A673 (cell line): ENCODE data around the gene ADARB2. TPM values are rescaled to one million over a fixed set of nuclear protein-coding genes. Genes with fewer than 3 reads are reported as not detected.

Source experiments
- BruUV-seq: library from RNA; stranded (reverse); fragments of 400-500 nt; replicated peaks from 2 replicates; lab custom pipeline; 2021; lab: Mats Ljungman, UMichigan
- CTCF ChIA-PET: fragments of 300-600 bp; sonication (Branson Sonifier 250); formaldehyde crosslinking; loops from one replicate; lab custom pipeline; 2022; ENCODE audit warnings: antibody characterized with exemption; lab: Charles Lee
- POLR2A ChIA-PET: fragments of 300-600 bp; sonication (Branson Sonifier 250); formaldehyde crosslinking; loops from one replicate; lab custom pipeline; 2022; ENCODE audit warnings: antibody characterized with exemption; ENCODE audit not compliant: low non-redundant PET; lab: Charles Lee
- DNase-seq: peaks from one replicate; pipeline ENCODE4 v3.0.0-alpha.2; 2015; ENCODE audit warnings: low spot score
- H3K27ac ChIP-seq: fragments of 200-600 bp; sonication (generic); 2 replicates; pipeline ENCODE4 v1.5.1; 2016; ENCODE audit warnings: mixed run types, low read depth, mild to moderate bottlenecking, mixed read lengths, antibody characterized with exemption, low read length; ENCODE audit not compliant: poor library complexity, severe bottlenecking
- H3K27me3 ChIP-seq: fragments of 200-600 bp; sonication (generic); replicated peaks from 2 replicates; pipeline ENCODE4 v1.6.1; 2017; ENCODE audit warnings: mixed run types, low read depth, mild to moderate bottlenecking, mixed read lengths, antibody characterized with exemption, low read length; ENCODE audit not compliant: insufficient read depth, poor library complexity
- H3K36me3 ChIP-seq: fragments of 200-600 bp; sonication (generic); 2 replicates; pipeline ENCODE4 v1.6.1; 2016; ENCODE audit warnings: mixed run types, mild to moderate bottlenecking, mixed read lengths, antibody characterized with exemption, low read length; ENCODE audit not compliant: insufficient read depth, poor library complexity, severe bottlenecking
- H3K4me1 ChIP-seq: fragments of 200-600 bp; sonication (generic); 2 replicates; pipeline ENCODE4 v1.6.1; 2017; ENCODE audit warnings: mixed run types, mild to moderate bottlenecking, mixed read lengths, antibody characterized with exemption, low read length; ENCODE audit not compliant: insufficient read depth, poor library complexity, severe bottlenecking
- H3K4me3 ChIP-seq: fragments of 200-600 bp; sonication (generic); 2 replicates; pipeline ENCODE4 v1.5.1; 2016; ENCODE audit warnings: low read depth, mixed run types, mild to moderate bottlenecking, mixed read lengths, low read length; ENCODE audit not compliant: poor library complexity, severe bottlenecking
- H3K9me3 ChIP-seq: fragments of 200-600 bp; sonication (generic); 2 replicates; pipeline ENCODE4 v1.6.1; 2016; ENCODE audit warnings: mixed run types, low read depth, mild to moderate bottlenecking, mixed read lengths, antibody characterized with exemption, low read length; ENCODE audit not compliant: poor library complexity, severe bottlenecking
- CTCF ChIP-seq: fragments of 300-800, 200-600 bp; sonication (generic); conservative IDR thresholded peaks from 2 replicates; pipeline ENCODE4 v1.5.1; 2017; ENCODE audit warnings: low read depth, mild to moderate bottlenecking, antibody characterized with exemption, low read length, moderate library complexity, mixed read lengths
- EZH2 ChIP-seq: fragments of 200-600 bp; sonication (generic); IDR thresholded peaks from 2 replicates; pipeline ENCODE4 v1.6.1; 2017; ENCODE audit warnings: borderline replicate concordance, low read depth, mild to moderate bottlenecking, mixed read lengths, antibody characterized with exemption, low read length; ENCODE audit not compliant: poor library complexity, severe bottlenecking
- intact Hi-C: fragments of 100-400 bp; cut with micrococcal nuclease; formaldehyde crosslinking; loops from one replicate; pipeline ENCODE4 v1.10.0; 2022; ENCODE audit not compliant: unreplicated experiment
- total RNA-seq: library from RNA; stranded (reverse); gene quantifications from 2 replicates; pipeline ENCODE4 v1.2.3, GENCODE V29; 2021

ADARB2 gene
- total RNA-seq, 1 experiment from 2014 or later: not detected

- CTCF ChIA-PET: no interaction called here
- Histone ChIP-seq H3K4me3 (no peak overlapping the region), H3K27me3 (peaks cover 90% of the 10 kb centered on the region), H3K9me3 (no peaks in the 10 kb centered on the region), H3K36me3 (no peaks in the 10 kb centered on the region), H3K4me1 (no peaks in the 10 kb centered on the region), H3K27ac (no peak overlapping the region)
- intact Hi-C loops: no loop called here
- BruUV-seq: no TSS peak
- DNase-seq: no peak
- TF ChIP-seq EZH2 (no peak), CTCF (no peak)
- POLR2A ChIA-PET: no interaction called here
Measured at GRCh38 chr10:1672001-1672781, 65.1 kb downstream of the ADARB2 start.

GRCh38 chr10:1671366-1672000 is 65.8 kb downstream of the ADARB2 start:
- Histone ChIP-seq H3K4me3 (no peak overlapping the region), H3K4me1 (no peaks in the 10 kb centered on the region), H3K27ac (no peak overlapping the region), H3K9me3 (no peaks in the 10 kb centered on the region), H3K27me3 (peaks cover 90% of the 10 kb centered on the region), H3K36me3 (no peaks in the 10 kb centered on the region)
- ChIA-PET POLR2A (no interaction called here), CTCF (no interaction called here)
- intact Hi-C loops: no loop called here
- no peak for DNase-seq
- BruUV-seq: no TSS peak
- TF ChIP-seq CTCF: no peak
- no peak for TF ChIP-seq EZH2

GRCh38 chr10:1670541-1671365 is 66.6 kb downstream of the ADARB2 start:
- no peaks in the 10 kb centered on the region for H3K9me3 ChIP-seq
- intact Hi-C loops: no loop called here
- no peaks in the 10 kb centered on the region for H3K36me3 ChIP-seq
- no peak for DNase-seq
- no peak overlapping the region for H3K4me3 ChIP-seq
- no peak overlapping the region for H3K27ac ChIP-seq
- ChIA-PET CTCF (no interaction called here), POLR2A (no interaction called here)
- BruUV-seq: no TSS peak
- no peaks in the 10 kb centered on the region for H3K4me1 ChIP-seq
- peaks cover 88% of the 10 kb centered on the region for H3K27me3 ChIP-seq
- TF ChIP-seq CTCF: no peak
- TF ChIP-seq EZH2: no peak
